ENCODE results near the gene AP3D1.

AP3D1 gene

DNA sequence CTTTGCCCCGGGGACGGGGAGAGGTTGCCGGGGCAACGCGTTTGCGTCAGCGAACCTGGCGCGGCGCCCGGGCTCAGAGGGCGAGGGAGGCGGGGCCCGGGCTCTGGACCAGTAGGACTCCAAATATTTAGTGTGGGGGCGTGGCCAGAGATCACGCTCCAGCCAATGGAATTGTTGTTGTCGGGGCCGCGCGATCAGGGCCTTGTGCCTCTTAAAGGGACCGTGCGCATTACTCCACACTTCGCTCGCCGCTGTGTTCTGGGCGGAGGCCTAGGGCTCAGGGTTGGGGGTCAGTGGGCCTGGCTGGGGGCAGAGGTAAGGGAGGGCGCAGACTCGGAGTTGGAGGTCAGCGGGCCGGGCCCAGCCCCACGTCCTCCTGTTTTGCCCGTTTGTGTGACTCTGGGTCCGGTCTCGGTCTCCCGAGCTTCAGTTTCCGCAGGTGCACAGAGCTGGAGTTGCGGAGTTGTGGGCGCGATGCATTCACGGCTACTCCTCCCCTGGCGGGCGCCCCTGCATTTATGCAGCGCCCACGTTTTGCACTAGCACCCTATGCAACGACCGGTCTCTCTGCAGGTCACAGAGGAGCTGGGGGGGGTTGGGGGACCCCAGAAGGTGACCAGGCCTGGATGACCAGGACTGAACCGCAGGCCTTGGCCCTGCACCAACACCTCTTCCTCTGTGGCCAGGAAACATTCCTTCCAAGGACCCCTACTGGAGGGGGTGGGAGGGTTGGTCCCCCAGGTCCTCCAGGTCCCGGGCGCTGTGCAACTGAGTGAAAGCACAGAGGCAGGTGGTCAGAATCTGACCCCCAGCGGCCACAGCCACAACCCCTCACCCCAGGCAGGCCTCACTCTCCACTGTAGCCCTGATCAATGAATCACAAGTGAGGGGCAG is 89.6 kb downstream of the AP3D1 start:
- DNase-seq (ENCODE audit: low read depth), result peak; percentile 99

GRCh38 chr19:2060884-2061494 is 90.4 kb downstream of the AP3D1 start:
- DNase-seq (ENCODE audit: low read depth), result no peak

DNA sequence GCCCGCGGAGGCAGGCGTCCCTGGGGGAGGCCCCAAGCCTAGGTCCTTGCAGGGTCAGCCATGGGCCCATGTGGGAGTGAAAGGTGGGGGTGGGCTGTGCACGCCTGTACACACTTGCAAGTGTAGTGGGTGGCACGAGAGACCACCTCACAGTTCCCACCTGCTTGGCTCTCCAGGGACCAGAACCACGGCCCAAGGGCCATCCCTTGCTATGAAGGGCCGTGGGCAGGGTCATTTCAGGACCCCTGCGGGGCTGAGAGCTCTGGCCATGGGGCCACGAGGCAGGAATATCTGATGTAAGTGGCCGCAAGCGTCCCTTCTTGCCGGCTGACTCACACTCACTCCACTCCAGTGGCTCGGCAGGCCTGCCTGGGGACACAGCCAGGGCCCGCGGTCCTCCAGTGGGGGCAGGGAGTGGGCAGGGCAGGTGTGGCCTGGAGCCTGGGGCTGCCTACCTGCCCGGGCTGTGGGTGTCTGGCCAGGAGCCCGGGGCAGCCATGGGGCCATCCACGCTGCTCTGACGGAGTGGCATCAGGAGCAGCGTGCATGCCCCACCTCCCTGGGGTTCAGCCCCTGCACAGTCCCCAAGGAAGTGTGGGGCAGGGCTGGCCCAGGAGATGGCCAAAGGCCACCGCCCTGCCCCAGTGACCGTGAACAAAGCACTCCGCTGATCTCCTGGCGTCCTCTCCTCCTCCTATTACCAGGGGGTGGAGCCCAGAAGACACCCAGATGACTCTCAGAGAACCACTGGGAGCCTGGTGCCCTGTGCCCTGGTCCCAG is 91.8 kb downstream of the AP3D1 start:
- no peak for DNase-seq (ENCODE audit: low read depth)

DNA sequence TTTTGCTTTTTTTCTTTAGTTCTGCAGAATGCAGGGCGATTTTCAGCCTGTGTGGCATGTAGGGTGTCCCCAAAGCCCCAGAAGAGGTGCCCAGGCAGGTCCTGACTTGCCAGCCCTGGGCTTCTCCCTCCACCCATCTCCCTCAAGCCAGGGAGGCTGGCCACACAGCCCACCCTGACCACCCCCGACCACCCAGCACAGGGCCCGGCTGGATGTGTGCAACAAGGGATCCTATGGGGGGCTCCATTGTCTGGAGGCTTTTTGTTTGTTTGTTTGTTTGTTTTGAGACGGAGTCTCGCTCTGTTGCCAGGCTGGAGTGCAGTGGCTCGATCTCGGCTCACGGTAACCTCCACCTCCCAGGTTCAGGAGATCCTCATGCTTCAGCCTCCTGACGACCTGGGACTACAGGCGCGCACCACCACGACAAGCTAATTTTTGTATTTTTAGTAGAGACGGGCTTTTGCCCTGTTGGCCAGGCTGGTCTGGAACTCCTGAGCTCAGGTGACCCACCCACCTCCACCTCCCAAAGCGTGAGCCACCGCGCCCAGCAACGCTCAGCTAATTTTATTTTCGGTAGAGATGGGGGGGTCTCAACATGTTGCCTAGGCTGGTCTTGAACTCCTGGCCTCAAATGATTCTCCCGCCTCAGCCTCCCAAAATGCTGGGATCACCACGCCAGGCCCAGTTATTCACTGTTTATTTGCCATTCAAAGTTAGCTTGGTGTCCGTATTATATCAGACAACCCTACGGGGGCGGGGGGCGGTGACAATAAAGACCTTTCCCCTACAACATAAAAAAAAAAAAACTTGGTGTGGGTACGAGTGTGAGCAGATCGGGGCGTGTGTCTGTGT is 92.6 kb downstream of the AP3D1 start:
- DNase-seq (ENCODE audit: low read depth), result no peak

DNA sequence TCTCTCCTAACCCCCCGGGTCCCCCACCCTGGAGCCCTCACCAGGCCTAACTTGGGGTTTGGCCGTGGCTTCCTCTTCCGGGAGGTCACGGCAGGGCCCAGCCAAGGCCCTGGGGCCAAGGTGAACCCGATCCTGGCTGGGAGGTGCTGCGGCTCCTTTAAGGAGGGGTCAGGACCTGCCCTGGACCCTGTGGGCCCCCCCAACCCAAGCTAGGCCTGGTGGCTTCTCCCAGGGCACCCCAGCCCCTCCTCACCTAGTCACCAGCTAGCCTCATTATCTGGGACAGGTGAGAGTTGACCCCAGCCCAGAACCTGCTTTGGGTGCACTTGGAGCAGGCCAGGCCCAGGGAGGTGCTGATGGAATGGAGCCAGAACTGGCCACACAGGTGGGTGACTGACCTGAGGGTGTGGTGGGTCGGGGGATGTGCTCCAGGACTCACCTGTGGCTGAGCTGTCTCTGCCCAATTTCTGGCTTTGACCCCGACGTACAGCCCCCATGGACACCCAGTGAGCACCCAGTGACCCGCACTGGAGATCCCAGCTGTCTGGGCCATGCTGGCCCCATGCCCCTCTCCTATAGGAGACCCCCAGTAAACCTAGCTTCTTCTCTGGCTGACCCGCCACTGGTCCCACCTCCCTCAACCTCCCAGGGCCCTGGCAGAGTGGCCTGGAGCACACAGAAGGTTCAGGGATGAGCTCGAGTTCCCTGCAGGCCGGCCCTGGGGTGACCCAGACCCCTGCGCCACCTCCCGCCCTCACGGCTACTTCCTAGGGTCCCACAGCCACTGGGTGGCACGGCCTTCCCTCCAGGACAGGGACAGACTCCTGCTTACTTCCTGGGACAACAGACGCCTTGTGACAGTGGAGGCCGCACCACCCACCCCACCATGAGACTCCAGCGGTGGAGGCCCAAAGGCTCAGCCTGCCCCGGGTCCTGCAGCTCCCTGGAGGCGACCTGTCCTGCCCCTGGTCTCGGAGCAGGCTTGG is 93.6 kb downstream of the AP3D1 start:
- DNase-seq (ENCODE audit: low read depth), result no peak

- DNase-seq (ENCODE audit: low read depth), result no peak
Observed at GRCh38 chr19:2056837-2057192, 94.6 kb downstream of the AP3D1 start.

DNA sequence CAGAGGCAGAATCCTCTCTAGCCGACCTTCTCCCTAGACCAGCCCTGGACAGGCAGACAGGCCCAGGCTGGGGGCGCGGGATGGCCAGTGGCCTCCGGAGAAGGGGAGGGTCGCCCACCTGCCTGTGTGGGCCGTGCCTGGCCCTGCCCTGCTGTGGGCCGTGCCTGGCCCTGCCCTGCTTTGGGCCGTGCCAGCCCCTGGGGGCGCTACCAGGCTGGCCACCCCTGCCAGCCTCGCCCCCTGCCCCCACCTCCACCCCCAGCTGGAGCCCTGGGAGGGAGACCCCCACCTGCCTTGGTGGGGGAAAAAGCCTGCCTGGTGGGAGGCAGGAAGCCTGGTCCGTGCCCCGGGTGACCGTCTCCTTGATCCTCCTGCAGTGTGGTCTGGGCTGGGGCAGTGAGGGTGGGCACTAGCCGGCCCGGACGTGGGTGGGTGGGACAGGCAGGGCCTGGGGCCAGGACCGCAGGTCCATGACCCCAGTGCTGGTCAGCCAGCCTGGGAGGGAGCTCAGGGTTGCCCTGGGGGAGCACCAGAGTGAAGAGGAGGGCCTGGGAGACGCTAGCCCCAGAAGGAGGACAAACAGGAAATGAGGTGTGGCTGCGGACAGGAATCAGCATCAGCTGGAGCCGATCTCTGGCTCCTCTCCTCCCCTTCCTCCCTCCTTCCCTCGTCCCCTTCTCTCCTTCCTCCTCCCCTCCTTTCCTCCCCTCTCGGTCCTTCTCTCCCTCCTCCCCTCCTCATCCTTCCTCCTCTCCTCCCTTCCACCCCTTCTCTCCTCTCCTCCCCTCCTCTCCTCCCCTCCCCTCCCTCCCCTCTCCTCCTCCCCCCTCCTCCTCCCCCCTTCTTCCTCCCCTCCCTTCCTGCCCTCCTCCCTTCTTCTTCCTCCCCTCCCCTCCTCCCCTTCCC is 95.2 kb downstream of the AP3D1 start:
- no peak for DNase-seq (ENCODE audit: low read depth)

GRCh38 chr19:2054763-2055162 is 96.6 kb downstream of the AP3D1 start:
- no peak for DNase-seq (ENCODE audit: low read depth)

DNA sequence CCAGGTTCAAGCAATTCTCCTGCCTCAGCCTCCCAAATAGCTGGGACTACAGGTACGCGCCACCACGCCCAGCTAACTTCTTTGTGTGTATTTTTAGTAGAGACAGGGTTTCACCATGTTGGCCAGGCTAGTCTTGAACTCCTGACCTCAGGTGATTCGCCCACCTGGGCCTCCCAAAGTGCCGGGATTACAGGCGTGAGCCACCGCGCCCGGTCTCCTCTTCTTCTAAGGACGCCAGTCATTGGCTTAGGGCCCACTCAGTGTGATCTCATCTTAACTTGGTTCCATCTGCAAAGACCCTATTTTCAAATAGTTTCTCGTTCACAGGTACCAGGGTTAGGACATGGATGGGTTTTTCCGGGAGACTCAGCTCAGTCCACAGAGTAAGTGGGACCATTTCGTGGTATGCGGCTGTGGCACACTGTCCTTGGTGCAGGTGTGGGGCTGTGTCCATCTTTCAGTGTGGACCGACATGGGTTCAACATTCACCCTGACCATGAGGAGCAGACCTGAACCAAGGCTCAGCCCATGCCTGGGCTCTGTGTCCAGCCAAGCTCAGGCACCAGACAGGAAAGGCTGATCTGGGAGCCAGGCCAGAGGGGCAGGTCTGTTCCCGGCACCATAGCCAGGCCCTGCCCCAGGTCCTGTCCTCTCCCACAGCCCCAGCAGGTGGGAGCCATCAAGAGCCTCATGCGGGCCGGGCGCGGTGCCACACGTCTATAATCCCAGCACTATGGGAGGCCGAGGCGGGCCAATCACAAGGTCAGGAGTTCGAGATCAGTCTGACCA is 97.6 kb downstream of the AP3D1 start:
- DNase-seq (ENCODE audit: low read depth), result no peak

DNA sequence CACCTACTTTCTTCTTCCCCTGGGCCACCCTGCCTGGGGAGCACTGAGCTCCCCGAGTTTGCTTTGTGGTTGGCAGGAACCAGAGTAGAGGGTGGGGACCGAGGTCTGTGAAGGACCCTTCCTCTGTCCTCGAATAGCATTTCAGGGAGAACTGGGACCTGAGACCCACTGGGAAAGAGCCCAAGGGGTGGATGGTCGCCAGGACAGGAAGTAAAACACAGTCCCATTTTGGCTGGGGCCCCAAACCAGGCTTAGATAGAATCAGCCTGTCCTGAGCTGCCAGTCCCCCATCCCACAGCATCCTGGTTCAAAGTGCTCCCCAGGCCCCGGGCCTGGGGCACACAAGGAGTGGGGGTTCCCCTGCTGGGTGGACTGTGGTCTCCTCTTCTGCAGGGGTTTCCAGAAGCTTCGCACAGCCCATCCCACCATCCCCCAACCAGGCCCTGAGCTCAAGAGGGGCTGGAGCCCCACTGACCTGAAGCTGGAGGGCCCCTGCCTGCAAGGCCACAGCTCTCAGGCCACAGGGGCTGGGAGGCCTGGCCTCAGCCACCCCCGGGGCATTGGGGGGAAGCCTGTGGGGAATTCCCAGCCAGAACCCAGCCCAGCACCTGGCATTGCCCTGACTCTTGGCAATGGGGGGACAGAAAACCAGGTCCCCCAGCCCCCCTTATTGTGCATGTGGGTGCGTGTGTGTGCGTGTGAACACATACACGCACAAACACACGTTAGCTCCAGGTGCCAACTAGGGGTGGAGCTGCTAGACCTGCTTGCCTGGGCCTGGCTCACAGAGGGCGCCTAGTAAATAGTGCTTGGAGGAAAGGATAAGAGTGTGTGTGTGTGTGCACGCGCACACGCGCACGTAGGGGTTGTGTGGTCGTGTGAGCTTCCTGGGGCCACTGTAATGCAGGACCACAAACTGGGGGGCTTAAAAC is 99.3 kb downstream of the AP3D1 start:
- no peak for DNase-seq (ENCODE audit: low read depth)

GRCh38 chr19:2050991-2051772 is 100.2 kb downstream of the AP3D1 start, which contains the start of gene MKNK2:
Gene MKNK2 (minus strand): TSS chr19:2051244. CDS start chr19:2050851, 393 bp downstream.
- peak; percentile 89 for DNase-seq (ENCODE audit: low read depth)

Measured in activated T-cell treated with anti-CD3 and anti-CD28 coated beads for 24 hours (primary cell).